HG02970 (cell line): Measurements from ENCODE around the gene SLC38A10.

Experiments used
- ATAC-seq: cut with Tn5 transposase; IDR thresholded peaks from one replicate; pipeline ENCODE4 v1.9.1; 2021; ENCODE audit warnings: mild to moderate bottlenecking, moderate library complexity, moderate number of reproducible peaks; ENCODE audit not compliant: unreplicated experiment, low FRiP score

SLC38A10 gene

DNA sequence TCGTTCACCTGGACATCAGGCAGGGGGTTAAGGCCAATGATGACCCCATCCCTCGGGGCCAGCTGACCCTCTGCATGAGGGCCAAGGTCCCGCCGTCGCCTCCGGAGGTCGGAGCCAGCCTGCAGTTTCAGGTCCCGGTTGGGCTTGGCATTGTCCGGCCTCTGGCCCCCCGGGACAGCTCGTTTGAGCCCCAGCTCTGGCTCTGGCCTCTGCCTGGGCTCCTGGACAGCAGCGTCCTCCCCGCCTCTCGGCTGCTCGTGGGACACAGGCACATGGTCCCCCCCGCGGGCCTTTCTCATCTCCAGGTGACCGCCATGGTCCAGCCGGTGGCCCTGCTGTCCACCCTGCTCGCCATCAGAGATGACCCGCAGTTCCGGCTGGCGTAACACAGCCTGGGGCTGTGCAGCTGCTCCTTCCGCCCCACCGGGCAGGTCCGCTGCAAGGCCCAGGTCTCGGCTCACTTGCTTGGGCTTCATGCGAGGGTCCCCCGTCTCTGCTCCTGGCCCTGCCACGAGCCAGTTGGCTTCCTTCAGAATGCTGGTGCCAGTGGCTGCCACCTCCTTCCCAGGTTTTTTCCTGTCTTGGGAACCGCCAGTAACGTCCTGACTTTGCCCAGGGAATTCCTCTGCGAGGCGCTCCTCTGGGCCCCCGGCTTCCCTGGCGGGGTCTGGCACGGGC lies 49.3 kb downstream of the SLC38A10 start:
- no peak for ATAC-seq

GRCh38 chr17:81245024-81245664 lies 50.0 kb downstream of the SLC38A10 start:
- ATAC-seq = no peak

- ATAC-seq = no peak
These were observed 50.6 kb downstream of the SLC38A10 start for GRCh38 chr17:81244358-81245023.

GRCh38 chr17:81243333-81243664 lies 51.8 kb downstream of the SLC38A10 start:
- ATAC-seq = no peak

GRCh38 chr17:81242421-81243332 lies 52.4 kb downstream of the SLC38A10 start:
- no peak for ATAC-seq

- ATAC-seq = no peak
These were observed 53.3 kb downstream of the SLC38A10 start for GRCh38 chr17:81241648-81242420.

- ATAC-seq = no peak
These were observed 53.9 kb downstream of the SLC38A10 start for GRCh38 chr17:81241203-81241602.

DNA sequence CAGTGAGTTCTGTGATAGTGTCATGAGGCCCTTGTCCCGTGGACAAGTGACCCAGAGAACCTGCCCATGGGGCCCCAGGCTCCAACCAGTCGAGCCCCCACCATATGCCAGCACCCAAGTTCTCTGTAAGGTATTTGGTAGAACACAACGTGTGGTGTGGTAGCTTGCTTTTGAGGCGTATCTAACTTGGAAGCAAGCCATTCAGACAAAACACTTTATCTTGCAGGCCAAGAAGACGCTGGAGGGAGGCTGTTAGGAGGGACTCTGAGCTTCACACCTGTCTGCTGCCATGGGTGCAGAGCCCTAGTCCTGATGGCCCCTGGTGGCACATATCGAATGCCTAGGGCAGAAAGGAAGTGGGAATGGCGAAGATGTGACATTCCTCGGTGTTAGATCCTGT lies 54.3 kb downstream of the SLC38A10 start:
- ATAC-seq = no peak

GRCh38 chr17:81239714-81240555 lies 55.2 kb downstream of the SLC38A10 start:
- ATAC-seq = no peak

- ATAC-seq = peak; percentile 90
These were observed 56.0 kb downstream of the SLC38A10 start, which contains the start of the genes NDUFAF8 and TEPSIN for GRCh38 chr17:81238815-81239713. Gene NDUFAF8 (plus strand): TSS chr17:81239318. CDS start chr17:81239364, 46 bp downstream. Gene TEPSIN (minus strand): TSS chr17:81239055. CDS start chr17:81239033, 22 bp downstream.

GRCh38 chr17:81238490-81238814 lies 56.7 kb downstream of the SLC38A10 start:
- ATAC-seq = peak; percentile 1

GRCh38 chr17:81237591-81238489 lies 57.3 kb downstream of the SLC38A10 start:
- no peak for ATAC-seq

GRCh38 chr17:81236784-81237183 lies 58.3 kb downstream of the SLC38A10 start:
- ATAC-seq = no peak

- ATAC-seq = no peak
These were observed 59.0 kb downstream of the SLC38A10 start for GRCh38 chr17:81235822-81236740.

DNA sequence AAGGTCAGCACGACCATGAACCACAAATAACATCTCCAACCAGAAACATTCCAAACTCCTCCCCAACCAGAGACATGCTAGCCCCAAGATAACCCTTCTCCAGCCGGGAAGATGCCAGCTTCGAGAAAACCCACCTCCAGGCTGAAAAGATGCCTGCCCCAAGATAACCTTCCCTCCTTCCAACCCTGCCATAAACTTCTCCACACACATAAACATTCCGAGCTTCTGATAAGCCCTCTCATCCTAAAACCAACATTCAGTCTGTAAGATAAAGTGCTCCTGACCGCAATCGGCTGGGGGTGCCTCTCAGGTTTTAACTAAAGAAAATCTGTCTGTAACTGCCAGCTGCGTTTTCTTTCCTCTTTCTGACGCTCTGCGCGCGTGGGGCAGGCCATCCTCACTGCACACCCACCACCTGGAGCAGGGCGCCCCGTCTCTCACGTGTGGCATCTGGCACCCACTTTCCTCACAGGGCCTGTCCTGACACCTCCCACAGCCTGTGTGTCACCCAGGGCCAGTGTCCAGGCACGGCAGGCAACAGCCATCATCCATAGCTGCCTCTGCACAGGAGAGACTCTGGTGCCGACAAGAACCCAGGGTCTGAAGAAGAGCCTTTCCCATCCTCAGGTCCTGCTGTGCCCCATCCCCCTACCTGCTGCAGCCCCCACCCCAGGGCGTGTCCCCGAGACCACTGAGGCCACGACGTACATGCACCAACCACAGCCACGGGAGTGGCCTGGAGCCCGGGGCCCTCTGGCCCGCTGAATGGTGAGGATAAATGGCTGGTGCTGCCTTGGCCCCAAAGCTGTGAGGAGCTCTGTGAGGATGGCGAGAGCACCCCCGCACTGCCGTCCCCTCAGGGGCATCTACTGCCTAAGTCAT lies 59.9 kb downstream of the SLC38A10 start:
- no peak for ATAC-seq
